Suprapubic skin (tissue), 3 donors: Measurements from ENCODE around the gene CCDC88C.

ENCODE experiments used
- EP300 ChIP-seq: sonication (generic); formaldehyde crosslinking; IDR thresholded peaks from one replicate; pipeline ENCODE4 v1.6.1; 2017; ENCODE audit warnings: antibody characterized with exemption
- TF ChIP-seq, protein P1 (sequence below), 2 donors: fragments of 200-600 bp in 1 of 2; fragments of 450-650 bp in 1 of 2; sonication (generic) in 1 of 2; IDR thresholded peaks; one replicate each; pipeline ENCODE4 v1.5.1; 2016 to 2019; ENCODE audit warnings: antibody characterized with exemption in 2 of 2, mild to moderate bottlenecking in 1 of 2, moderate library complexity in 1 of 2

DNA sequence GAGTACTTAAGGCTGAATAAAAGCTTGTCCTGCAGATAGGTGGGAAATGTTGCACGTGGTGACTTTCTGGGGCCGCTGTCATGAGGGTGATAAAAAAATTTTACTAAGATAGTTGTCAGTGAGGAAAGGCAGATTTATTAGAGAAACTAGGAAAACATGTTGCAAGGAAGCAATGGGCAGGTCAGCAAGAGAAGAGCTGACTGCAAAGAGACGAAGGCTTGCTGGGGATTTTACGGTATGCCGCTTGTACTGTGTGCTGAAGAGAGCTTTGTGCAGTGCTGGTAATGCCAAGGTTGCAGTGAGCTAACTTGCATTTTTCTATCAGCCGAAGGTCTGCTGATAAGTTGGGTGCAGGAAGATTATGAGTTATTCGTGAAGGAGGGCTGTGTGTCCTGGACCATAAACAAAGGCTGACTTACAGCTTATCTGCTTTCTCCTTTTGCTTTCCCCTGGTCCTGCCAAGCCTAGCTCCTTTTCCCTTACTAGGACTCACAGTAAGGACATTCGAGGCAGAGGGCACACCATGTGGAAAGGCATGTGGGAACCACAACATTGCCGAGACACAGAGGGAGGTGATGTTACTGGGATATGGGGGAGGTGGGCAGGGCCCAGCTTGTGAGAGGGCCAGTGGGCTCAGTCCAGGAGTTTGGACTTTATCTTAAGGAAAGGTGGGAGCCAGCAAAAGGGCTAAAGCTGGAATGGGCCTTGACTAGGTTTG, 7.4 kb upstream of the CCDC88C start:
- TF ChIP-seq, protein P1, sequence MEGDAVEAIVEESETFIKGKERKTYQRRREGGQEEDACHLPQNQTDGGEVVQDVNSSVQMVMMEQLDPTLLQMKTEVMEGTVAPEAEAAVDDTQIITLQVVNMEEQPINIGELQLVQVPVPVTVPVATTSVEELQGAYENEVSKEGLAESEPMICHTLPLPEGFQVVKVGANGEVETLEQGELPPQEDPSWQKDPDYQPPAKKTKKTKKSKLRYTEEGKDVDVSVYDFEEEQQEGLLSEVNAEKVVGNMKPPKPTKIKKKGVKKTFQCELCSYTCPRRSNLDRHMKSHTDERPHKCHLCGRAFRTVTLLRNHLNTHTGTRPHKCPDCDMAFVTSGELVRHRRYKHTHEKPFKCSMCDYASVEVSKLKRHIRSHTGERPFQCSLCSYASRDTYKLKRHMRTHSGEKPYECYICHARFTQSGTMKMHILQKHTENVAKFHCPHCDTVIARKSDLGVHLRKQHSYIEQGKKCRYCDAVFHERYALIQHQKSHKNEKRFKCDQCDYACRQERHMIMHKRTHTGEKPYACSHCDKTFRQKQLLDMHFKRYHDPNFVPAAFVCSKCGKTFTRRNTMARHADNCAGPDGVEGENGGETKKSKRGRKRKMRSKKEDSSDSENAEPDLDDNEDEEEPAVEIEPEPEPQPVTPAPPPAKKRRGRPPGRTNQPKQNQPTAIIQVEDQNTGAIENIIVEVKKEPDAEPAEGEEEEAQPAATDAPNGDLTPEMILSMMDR (IDR thresholded peaks at IDR 0.05): no peak
- TF ChIP-seq EP300: no peak
